Neural crest cell (in vitro differentiated cells): ENCODE results near the gene GTPBP2. TPM values are rescaled to one million over a fixed set of nuclear protein-coding genes. Genes with fewer than 3 reads are reported as not detected.
"Not testable (repeated sequence)": the region's sequence is repeated elsewhere in the genome, so short reads cannot be mapped to it uniquely, and the experiment has no call there.

Experiments used
- DNase-seq: peaks from one replicate; pipeline ENCODE4 v3.0.0; 2021; ENCODE audit warnings: low read depth, mixed read lengths, low spot score
- H3K27ac Mint-ChIP-seq: one replicate; pipeline ENCODE4 v1.8.0; 2021; ENCODE audit warnings: mild to moderate bottlenecking, mixed read lengths; ENCODE audit not compliant: unreplicated experiment
- H3K27me3 Mint-ChIP-seq: 2 replicates; pipeline ENCODE4 v1.8.0; 2021; ENCODE audit warnings: low read depth, mild to moderate bottlenecking, mixed read lengths
- H3K36me3 Mint-ChIP-seq: 2 replicates; pipeline ENCODE4 v1.8.0; 2021; ENCODE audit warnings: low read depth, mild to moderate bottlenecking, mixed read lengths
- H3K4me1 Mint-ChIP-seq: 2 replicates; pipeline ENCODE4 v1.8.0; 2021; ENCODE audit warnings: mixed read lengths
- H3K4me3 Mint-ChIP-seq: one replicate; pipeline ENCODE4 v1.8.0; 2021; ENCODE audit warnings: mild to moderate bottlenecking, mixed read lengths
- H3K9me3 Mint-ChIP-seq: 2 replicates; pipeline ENCODE4 v1.8.0; 2021; ENCODE audit warnings: mixed read lengths
- CTCF ChIP-seq: fragments of 200-600 bp; sonication (generic); conservative IDR thresholded peaks from 2 replicates; pipeline ENCODE4 v1.5.0; 2021; ENCODE audit warnings: antibody characterized with exemption, mild to moderate bottlenecking
- total RNA-seq: library from RNA; stranded (reverse); gene quantifications from 2 replicates; pipeline ENCODE4 v1.2.1, GENCODE V29; 2021

Gene GTPBP2
- total RNA-seq, 1 donor from 2014 or later, result 70.0 TPM

- no peak for DNase-seq
- Mint-ChIP-seq H3K4me1 (peaks cover 42% of the 10 kb centered on the region), H3K36me3 (peaks cover 12% of the 10 kb centered on the region), H3K27me3 (no peaks in the 10 kb centered on the region), H3K9me3 (no peaks in the 10 kb centered on the region), H3K4me3 (peak overlapping the region; percentile 98), H3K27ac (peak overlapping the region; percentile 96)
- no peak for TF ChIP-seq CTCF
These were observed 7.2 kb upstream of the GTPBP2 start for GRCh38 chr6:43636308-43636659.

- no peaks in the 10 kb centered on the region for H3K27me3 Mint-ChIP-seq
- H3K9me3 Mint-ChIP-seq, result no peaks in the 10 kb centered on the region
- no peak for TF ChIP-seq CTCF
- DNase-seq, result peak; percentile 78
- peaks cover 46% of the 10 kb centered on the region for H3K4me1 Mint-ChIP-seq
- H3K36me3 Mint-ChIP-seq, result peaks cover 11% of the 10 kb centered on the region
- H3K4me3 Mint-ChIP-seq, result peak within 1 kb of the TSS; percentile 98
- H3K27ac Mint-ChIP-seq, result peak within 1 kb of the TSS; percentile 96
These were observed 6.6 kb upstream of the GTPBP2 start, which contains the start of gene MAD2L1BP for GRCh38 chr6:43635387-43636307. TSS of gene MAD2L1BP (plus strand) at chr6:43635840. CDS start at chr6:43635876, 36 bp downstream.

GRCh38 chr6:43634702-43635303 lies 5.7 kb upstream of the GTPBP2 start:
- DNase-seq, result no peak
- peak overlapping the region; percentile 96 for H3K27ac Mint-ChIP-seq
- H3K4me1 Mint-ChIP-seq, result peaks cover 44% of the 10 kb centered on the region
- no peak for TF ChIP-seq CTCF
- H3K27me3 Mint-ChIP-seq, result no peaks in the 10 kb centered on the region
- peak overlapping the region; percentile 98 for H3K4me3 Mint-ChIP-seq
- no peaks in the 10 kb centered on the region for H3K9me3 Mint-ChIP-seq
- peaks cover 4% of the 10 kb centered on the region for H3K36me3 Mint-ChIP-seq

- DNase-seq, H3K36me3 Mint-ChIP-seq, H3K27ac Mint-ChIP-seq, H3K4me3 Mint-ChIP-seq, H3K27me3 Mint-ChIP-seq, H3K9me3 Mint-ChIP-seq: not testable (repeated sequence)
- peaks cover 45% of the 10 kb centered on the region for H3K4me1 Mint-ChIP-seq
These were observed 3.9 kb upstream of the GTPBP2 start for GRCh38 chr6:43633002-43633401.

- no peak for TF ChIP-seq CTCF
- peaks cover 2% of the 10 kb centered on the region for H3K36me3 Mint-ChIP-seq
- H3K27ac Mint-ChIP-seq, result peak overlapping the region; percentile 89
- no peaks in the 10 kb centered on the region for H3K9me3 Mint-ChIP-seq
- H3K27me3 Mint-ChIP-seq, result no peaks in the 10 kb centered on the region
- peaks cover 50% of the 10 kb centered on the region for H3K4me1 Mint-ChIP-seq
- H3K4me3 Mint-ChIP-seq, result peak overlapping the region; percentile 81
- DNase-seq, result no peak
These were observed 2.0 kb upstream of the GTPBP2 start for GRCh38 chr6:43630980-43631619.
